Activated naive CD8-positive, alpha-beta T cell treated with anti-CD3 and anti-CD28 coated beads, Interleukin-2, amount 50 U/mL, for 16 hours (primary cell): ENCODE measurements around the gene ZEB2.

Source experiments
- DNase-seq: peaks from one replicate; pipeline ENCODE4 v3.0.0-alpha.2; 2020; ENCODE audit warnings: low read depth, low spot score

ZEB2 gene

GRCh38 chr2:144424559-144425240 lies 95.2 kb downstream of the ZEB2 start:
- DNase-seq = no peak

GRCh38 chr2:144421606-144422510 lies 98.1 kb downstream of the ZEB2 start:
- no peak for DNase-seq

GRCh38 chr2:144419218-144419617 lies 100.7 kb downstream of the ZEB2 start:
- DNase-seq = no peak

GRCh38 chr2:144415386-144415785 lies 104.5 kb downstream of the ZEB2 start:
- DNase-seq = no peak

GRCh38 chr2:144414324-144414845 lies 105.5 kb downstream of the ZEB2 start:
- no peak for DNase-seq

GRCh38 chr2:144412709-144413108 lies 107.2 kb downstream of the ZEB2 start:
- DNase-seq = no peak

- DNase-seq = no peak
Measured at GRCh38 chr2:144411473-144411872, 108.4 kb downstream of the ZEB2 start.

- no peak for DNase-seq
Measured at GRCh38 chr2:144409241-144409640, 110.7 kb downstream of the ZEB2 start.

- no peak for DNase-seq
Measured at GRCh38 chr2:144407262-144407661, 112.7 kb downstream of the ZEB2 start.

GRCh38 chr2:144405982-144406788 lies 113.7 kb downstream of the ZEB2 start:
- DNase-seq = no peak

- no peak for DNase-seq
Measured at GRCh38 chr2:144405321-144405720, 114.6 kb downstream of the ZEB2 start.

- DNase-seq = no peak
Measured at GRCh38 chr2:144404586-144405314, 115.2 kb downstream of the ZEB2 start.

- DNase-seq = no peak
Measured at GRCh38 chr2:144403933-144404332, 116.0 kb downstream of the ZEB2 start.

GRCh38 chr2:144402251-144402650 lies 117.7 kb downstream of the ZEB2 start:
- no peak for DNase-seq

GRCh38 chr2:144401036-144401435 lies 118.9 kb downstream of the ZEB2 start:
- no peak for DNase-seq

- no peak for DNase-seq
Measured at GRCh38 chr2:144396318-144396717, 123.6 kb downstream of the ZEB2 start.

GRCh38 chr2:144390424-144391020 lies 129.4 kb downstream of the ZEB2 start:
- DNase-seq = no peak

- DNase-seq = no peak
Measured at GRCh38 chr2:144389930-144390311, 130.0 kb downstream of the ZEB2 start.

GRCh38 chr2:144389151-144389929 lies 130.6 kb downstream of the ZEB2 start:
- no peak for DNase-seq

- DNase-seq = no peak
Measured at GRCh38 chr2:144385381-144385780, 134.5 kb downstream of the ZEB2 start.
